Neural cell (in vitro differentiated cells): ENCODE results near the gene VSTM5.

Source experiments
- RAD21 ChIP-seq: fragments of 450-650 bp; conservative IDR thresholded peaks from 2 replicates; pipeline ENCODE4 v1.6.1; 2014; ENCODE audit warnings: antibody characterized with exemption, mild to moderate bottlenecking, moderate library complexity
- TAF1 ChIP-seq: IDR thresholded peaks from 2 replicates; pipeline ENCODE4 v1.6.1; 2012; ENCODE audit warnings: low read depth

GRCh38 chr11:93858121-93858775 lies 7.8 kb upstream of the VSTM5 start:
- TF ChIP-seq TAF1, result no peak
- TF ChIP-seq RAD21, result no peak
